ENCODE measurements around the gene APOBEC3H.

DNA sequence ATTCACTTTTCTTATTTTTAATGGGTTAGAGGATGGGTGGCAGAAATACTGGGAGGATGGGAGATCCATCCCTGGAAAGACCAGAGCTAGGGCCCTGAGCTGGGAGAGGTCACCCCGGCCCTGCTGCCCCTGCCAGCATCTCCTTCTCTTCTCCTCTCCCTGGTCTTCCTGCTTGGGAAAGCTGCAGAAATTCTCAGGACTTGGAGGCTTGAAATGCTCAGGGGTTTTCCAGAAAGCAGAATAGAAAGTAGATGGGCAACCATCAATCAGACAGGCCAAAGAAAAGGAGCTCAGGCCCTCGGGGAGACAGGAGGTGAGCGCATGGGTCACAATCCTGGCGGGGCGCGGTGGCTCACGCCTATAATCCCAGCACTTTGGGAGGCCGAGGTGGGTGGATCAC lies 1.5 kb downstream of the APOBEC3H start:
- TF ChIP-seq, protein P1, sequence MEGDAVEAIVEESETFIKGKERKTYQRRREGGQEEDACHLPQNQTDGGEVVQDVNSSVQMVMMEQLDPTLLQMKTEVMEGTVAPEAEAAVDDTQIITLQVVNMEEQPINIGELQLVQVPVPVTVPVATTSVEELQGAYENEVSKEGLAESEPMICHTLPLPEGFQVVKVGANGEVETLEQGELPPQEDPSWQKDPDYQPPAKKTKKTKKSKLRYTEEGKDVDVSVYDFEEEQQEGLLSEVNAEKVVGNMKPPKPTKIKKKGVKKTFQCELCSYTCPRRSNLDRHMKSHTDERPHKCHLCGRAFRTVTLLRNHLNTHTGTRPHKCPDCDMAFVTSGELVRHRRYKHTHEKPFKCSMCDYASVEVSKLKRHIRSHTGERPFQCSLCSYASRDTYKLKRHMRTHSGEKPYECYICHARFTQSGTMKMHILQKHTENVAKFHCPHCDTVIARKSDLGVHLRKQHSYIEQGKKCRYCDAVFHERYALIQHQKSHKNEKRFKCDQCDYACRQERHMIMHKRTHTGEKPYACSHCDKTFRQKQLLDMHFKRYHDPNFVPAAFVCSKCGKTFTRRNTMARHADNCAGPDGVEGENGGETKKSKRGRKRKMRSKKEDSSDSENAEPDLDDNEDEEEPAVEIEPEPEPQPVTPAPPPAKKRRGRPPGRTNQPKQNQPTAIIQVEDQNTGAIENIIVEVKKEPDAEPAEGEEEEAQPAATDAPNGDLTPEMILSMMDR (IDR thresholded peaks at IDR 0.05 in 8 of 11, conservative IDR thresholded peaks at IDR 0.05 in 3 of 11): no peak
- TF ChIP-seq POLR2A (IDR thresholded peaks at IDR 0.05): no peak
- no peak for TF ChIP-seq POLR2AphosphoS5 (IDR thresholded peaks at IDR 0.05)
